ENCODE data around the gene ZNF148. TPM values are rescaled to one million over a fixed set of nuclear protein-coding genes. Genes with fewer than 3 reads are reported as not detected.

Gene ZNF148
- total and polyA plus RNA-seq, 7 donors, result 3.5 to 29.8 (median 22.7) TPM

DNA sequence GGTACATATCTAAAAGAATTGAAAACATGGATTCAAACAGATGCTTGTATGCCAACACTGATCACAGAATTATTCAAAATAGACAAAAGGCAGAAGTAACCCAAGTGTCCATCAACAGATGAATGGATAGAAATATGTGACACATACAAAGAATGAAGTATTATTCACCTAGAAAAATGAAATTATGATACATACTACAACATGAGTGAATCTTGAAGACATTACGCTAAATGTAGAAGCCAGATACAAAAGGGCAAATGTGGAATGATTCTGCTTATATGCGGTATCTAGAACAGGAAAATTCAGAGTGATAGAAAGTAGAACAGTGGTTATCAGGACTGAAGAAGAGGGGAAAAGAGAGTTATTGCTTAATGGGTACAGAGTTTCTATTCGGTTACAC lies 136.4 kb downstream of the ZNF148 start:
- no peak overlapping the region for H3K4me3 ChIP-seq
- DNase-seq (no peak), ATAC-seq (no peak)
- intact Hi-C loops (cut with DNase I), result no loop called here
- peaks cover 0 to 11% of the 10 kb centered on the region in 2 donors for H3K36me3 ChIP-seq (ENCODE audit: insufficient read depth in 1 of 2, low read depth in 1 of 2)
- H3K9me3 ChIP-seq, result no peaks in the 10 kb centered on the region
- no peak overlapping the region for H3K27ac ChIP-seq
- WGBS, 3 donors, result 95 to 100% (median 98%) methylated on average over 3 of the region's 3 CpGs
- H3K27me3 ChIP-seq (ENCODE audit: insufficient read depth in 3 of 3, low read length in 2 of 3), result no peaks in the 10 kb centered on the region
- TF ChIP-seq, protein P1, sequence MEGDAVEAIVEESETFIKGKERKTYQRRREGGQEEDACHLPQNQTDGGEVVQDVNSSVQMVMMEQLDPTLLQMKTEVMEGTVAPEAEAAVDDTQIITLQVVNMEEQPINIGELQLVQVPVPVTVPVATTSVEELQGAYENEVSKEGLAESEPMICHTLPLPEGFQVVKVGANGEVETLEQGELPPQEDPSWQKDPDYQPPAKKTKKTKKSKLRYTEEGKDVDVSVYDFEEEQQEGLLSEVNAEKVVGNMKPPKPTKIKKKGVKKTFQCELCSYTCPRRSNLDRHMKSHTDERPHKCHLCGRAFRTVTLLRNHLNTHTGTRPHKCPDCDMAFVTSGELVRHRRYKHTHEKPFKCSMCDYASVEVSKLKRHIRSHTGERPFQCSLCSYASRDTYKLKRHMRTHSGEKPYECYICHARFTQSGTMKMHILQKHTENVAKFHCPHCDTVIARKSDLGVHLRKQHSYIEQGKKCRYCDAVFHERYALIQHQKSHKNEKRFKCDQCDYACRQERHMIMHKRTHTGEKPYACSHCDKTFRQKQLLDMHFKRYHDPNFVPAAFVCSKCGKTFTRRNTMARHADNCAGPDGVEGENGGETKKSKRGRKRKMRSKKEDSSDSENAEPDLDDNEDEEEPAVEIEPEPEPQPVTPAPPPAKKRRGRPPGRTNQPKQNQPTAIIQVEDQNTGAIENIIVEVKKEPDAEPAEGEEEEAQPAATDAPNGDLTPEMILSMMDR (IDR thresholded peaks at IDR 0.05), result no peak
- no peaks in the 10 kb centered on the region for H3K4me1 ChIP-seq

GRCh38 chr3:125236331-125236903 lies 138.7 kb downstream of the ZNF148 start:
- ATAC-seq (no peak), DNase-seq (no peak)
- no peaks in the 10 kb centered on the region for H3K9me3 ChIP-seq
- TF ChIP-seq, protein P1 (IDR thresholded peaks at IDR 0.05), result no peak
- intact Hi-C loops (cut with DNase I), result no loop called here
- no peaks in the 10 kb centered on the region for H3K27me3 ChIP-seq (ENCODE audit: insufficient read depth in 3 of 3, low read length in 2 of 3)
- 64 to 85% (median 77%) methylated on average over 6 of the region's 6 CpGs for WGBS, 3 donors
- H3K36me3 ChIP-seq (ENCODE audit: insufficient read depth in 1 of 2, low read depth in 1 of 2), result peaks cover 5 to 31% of the 10 kb centered on the region in 2 donors
- no peak overlapping the region for H3K4me3 ChIP-seq
- no peak overlapping the region for H3K27ac ChIP-seq
- no peaks in the 10 kb centered on the region for H3K4me1 ChIP-seq

- ATAC-seq (no peak), DNase-seq (no peak)
- Histone ChIP-seq H3K4me3 (no peak overlapping the region), H3K4me1 (no peaks in the 10 kb centered on the region), H3K9me3 (no peaks in the 10 kb centered on the region), H3K27ac (no peak overlapping the region), H3K36me3 (ENCODE audit: insufficient read depth in 1 of 2, low read depth in 1 of 2) (peaks cover 5 to 31% of the 10 kb centered on the region in 2 donors), H3K27me3 (ENCODE audit: insufficient read depth in 3 of 3, low read length in 2 of 3) (no peaks in the 10 kb centered on the region)
- intact Hi-C loops (cut with DNase I), result no loop called here
- WGBS, 3 donors, result 97 to 100% (median 100%) methylated on average over 1 of the region's 1 CpG
- TF ChIP-seq, protein P1 (IDR thresholded peaks at IDR 0.05), result no peak
Measured at GRCh38 chr3:125234831-125235230, 140.3 kb downstream of the ZNF148 start.

GRCh38 chr3:125232401-125232800 lies 142.7 kb downstream of the ZNF148 start:
- ATAC-seq (no peak), DNase-seq (no peak)
- H3K27me3 ChIP-seq (ENCODE audit: insufficient read depth in 3 of 3, low read length in 2 of 3), result no peaks in the 10 kb centered on the region
- 87 to 97% (median 95%) methylated on average over 3 of the region's 3 CpGs for WGBS, 3 donors
- peaks cover 5 to 31% of the 10 kb centered on the region in 2 donors for H3K36me3 ChIP-seq (ENCODE audit: insufficient read depth in 1 of 2, low read depth in 1 of 2)
- TF ChIP-seq, protein P1 (IDR thresholded peaks at IDR 0.05), result no peak
- H3K9me3 ChIP-seq, result no peaks in the 10 kb centered on the region
- H3K4me3 ChIP-seq, result no peak overlapping the region
- no peaks in the 10 kb centered on the region for H3K4me1 ChIP-seq
- no peak overlapping the region for H3K27ac ChIP-seq
- intact Hi-C loops (cut with DNase I), result no loop called here

DNA sequence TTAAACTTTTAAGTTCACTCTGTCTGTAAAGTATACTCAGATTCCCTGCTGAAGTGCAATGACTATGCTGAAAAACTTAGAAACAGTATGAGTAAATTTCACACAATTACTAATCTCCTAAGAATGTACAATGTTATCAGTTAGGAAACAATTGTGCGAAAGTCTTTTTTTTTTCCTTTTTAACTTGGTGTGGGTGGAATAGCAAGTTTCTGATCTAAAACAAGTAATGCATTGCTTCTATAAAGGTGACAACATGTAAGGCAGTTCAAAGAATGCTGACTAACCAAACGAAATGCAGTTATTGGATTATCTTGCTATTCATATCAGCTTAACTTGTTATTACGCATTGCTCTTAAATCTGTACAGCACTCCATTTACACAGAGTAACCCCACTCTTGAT lies 143.2 kb downstream of the ZNF148 start:
- no peak for DNase-seq
- no peak overlapping the region for H3K27ac ChIP-seq
- H3K9me3 ChIP-seq, result no peaks in the 10 kb centered on the region
- H3K36me3 ChIP-seq (ENCODE audit: insufficient read depth in 1 of 2, low read depth in 1 of 2), result peaks cover 5 to 31% of the 10 kb centered on the region in 2 donors
- 89 to 91% (median 90%) methylated on average over 3 of the region's 3 CpGs for WGBS, 3 donors
- no peak overlapping the region for H3K4me3 ChIP-seq
- TF ChIP-seq, protein P1 (IDR thresholded peaks at IDR 0.05), result no peak
- no peaks in the 10 kb centered on the region for H3K27me3 ChIP-seq (ENCODE audit: insufficient read depth in 3 of 3, low read length in 2 of 3)
- H3K4me1 ChIP-seq, result no peaks in the 10 kb centered on the region
- ATAC-seq, result no peak
- intact Hi-C loops (cut with DNase I), result no loop called here

Measured in psoas muscle (tissue), 8 donors.